8988T (cell line): ENCODE results near the gene PCNT.
"Not testable (repeated sequence)": the region's sequence is repeated elsewhere in the genome, so short reads cannot be mapped to it uniquely, and the experiment has no call there.

Source experiments
- DNase-seq: peaks from one replicate; pipeline ENCODE4 v3.0.0; 2011

Gene PCNT

DNA sequence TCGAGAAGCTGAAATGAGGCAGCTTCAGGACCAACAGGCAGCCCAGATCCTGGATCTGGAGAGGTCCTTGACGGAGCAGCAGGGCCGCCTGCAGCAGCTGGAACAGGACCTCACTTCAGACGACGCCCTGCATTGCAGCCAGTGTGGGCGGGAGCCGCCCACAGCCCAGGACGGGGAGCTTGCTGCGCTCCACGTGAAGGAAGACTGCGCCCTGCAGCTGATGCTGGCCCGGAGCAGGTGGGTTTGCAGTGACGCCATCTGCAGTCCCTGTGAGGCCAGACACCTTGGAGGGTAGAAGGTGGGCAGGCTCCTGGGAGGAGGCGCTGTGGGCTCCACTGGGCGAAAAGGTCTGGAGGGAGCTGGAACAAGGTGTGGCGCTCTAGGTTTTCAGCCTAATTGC is 39.7 kb downstream of the PCNT start:
- DNase-seq, result no peak

DNA sequence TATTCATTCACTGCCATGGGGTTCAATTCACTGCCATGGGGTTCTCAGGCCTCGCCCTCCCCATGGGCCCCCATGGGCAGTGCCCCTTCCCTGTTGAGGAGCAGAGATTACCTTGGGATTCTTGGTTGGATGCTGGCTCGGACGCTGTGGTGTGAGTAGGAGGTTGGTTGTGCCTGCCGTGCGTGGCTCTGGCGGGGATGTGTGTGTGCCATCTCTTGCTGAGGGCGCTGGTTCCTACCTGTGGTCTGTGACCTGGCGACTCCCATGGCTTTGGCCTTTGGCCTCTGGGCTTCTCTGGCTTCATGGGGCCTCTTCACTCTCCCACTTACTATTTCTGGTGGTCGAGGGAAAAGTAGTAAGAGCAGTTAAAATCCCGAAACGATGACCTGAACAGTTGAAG is 42.1 kb downstream of the PCNT start:
- no peak for DNase-seq

DNA sequence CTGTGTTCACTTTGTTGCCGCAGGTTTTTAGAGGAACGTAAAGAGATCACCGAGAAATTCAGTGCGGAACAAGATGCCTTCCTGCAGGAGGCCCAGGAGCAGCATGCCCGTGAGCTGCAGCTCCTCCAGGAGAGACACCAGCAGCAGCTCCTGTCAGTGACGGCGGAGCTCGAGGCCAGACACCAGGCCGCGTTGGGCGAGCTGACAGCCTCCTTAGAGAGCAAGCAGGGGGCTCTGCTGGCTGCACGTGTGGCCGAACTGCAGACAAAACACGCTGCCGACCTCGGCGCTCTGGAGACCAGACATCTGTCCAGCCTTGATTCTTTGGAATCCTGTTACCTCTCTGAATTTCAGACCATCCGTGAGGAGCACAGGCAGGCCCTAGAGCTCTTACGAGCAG is 42.6 kb downstream of the PCNT start:
- no peak for DNase-seq

DNA sequence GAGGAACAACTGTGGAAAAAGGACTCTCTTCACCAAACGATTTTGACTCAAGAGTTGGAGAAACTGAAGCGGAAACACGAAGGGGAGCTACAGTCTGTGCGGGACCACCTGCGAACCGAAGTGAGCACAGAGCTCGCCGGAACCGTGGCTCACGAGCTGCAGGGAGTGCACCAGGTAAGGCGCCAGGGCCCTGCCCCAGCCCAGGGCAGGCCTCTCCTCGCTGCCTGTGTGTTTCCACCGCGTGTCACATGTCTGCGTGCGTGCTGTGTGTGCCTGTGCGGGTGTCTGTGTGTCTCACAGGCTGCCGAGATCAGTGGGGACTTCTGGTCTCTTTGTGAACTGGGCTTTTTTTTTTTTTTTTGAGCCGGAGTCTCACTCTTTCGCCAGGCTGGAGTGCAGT is 43.0 kb downstream of the PCNT start:
- no peak for DNase-seq

DNA sequence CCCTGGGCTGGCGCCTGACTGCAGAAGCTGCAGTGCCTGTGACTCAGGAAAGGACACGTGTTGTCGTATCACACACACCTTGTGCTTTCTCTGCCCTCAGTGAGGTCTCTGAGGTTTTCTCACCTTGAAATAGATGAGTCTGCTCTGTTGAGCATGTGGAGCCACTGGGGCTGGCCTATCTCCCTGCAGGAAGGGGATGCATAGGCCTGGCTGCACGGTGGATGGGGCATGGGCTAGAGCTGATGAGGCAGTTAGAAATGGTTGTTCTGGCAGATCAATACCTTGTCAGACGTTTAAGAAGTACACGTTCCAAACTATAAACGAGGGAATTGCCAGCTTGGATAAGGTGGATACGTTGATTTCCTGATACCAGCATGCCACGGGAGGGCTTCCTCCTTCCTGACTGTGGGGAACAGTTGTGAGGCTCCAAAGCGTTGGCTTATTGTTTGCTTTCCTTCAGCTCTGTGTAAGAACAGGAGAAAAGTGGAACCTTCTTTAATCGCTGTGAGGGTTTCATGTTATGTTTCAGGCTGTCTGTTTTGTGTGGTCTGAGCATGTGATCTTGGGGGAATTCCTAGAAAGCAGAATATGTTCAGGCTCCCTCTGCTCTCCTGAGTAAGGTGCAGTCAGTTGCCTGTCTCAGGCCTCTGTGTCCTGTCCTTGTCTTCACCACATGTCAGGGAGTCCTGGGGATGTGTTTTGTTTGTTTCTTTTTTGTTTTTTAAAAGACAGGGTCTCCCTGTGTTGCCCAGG is 44.8 kb downstream of the PCNT start:
- DNase-seq, result no peak

- no peak for DNase-seq
Observed at GRCh38 chr21:46369520-46370235, 45.7 kb downstream of the PCNT start.

DNA sequence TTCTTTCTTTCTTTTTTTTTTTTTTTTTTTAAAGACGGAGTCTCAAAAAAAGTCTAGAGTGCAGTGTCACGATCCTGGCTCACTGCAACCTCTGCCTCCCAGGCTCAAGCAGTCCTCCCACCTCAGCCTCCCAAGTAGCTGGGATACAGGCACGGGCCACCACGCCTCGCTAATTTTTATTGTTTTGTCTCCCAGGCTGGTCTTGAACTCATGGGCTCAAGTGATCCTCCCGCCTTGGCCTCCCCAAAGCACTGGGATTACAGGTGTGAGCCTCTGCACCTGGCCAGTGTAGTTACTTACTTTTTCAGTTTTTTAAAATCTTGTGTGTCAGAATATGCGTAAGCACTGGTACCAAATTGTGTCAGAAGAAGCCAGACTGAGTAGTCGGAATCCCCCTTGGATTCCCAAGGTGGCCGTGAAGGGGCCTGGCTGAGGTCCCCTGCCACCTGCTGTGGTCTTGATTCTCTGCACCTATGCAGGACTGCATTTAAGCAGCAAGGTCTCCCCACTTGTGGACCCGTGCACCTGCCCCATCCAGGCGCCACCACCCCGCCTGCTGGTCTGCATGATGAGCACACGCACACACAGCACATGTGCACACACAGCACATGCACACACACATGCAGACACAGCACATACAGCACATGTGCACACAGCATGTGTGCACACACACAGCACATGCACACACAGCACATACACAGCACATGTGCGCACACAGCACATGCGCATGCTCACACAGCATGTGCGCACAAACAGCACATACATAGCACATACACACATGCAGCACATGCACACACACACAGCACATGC is 47.5 kb downstream of the PCNT start:
- no peak for DNase-seq

GRCh38 chr21:46372014-46372485 is 48.1 kb downstream of the PCNT start:
- DNase-seq, result no peak

DNA sequence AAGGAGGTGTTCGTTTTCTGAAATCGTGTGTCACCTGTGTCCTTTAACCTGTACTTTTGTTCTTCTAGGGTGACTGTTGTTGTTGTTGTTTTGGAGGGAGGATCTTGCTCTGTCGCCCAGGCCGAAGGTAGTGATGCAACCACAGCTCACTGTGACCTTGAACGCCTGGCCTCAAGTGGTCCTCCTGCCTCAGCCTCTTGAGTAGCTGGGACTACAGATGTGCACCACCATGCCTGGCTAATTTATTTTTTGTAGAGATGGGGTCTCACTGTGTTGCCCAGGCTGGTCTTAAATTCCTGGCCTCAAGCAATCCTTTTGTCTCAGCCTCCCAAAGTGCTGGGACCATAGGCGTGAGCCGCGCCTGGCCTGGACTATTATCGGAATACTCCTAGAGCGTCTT is 49.0 kb downstream of the PCNT start:
- not testable (repeated sequence) for DNase-seq

- no peak for DNase-seq
Observed at GRCh38 chr21:46374761-46375389, 50.9 kb downstream of the PCNT start.

DNA sequence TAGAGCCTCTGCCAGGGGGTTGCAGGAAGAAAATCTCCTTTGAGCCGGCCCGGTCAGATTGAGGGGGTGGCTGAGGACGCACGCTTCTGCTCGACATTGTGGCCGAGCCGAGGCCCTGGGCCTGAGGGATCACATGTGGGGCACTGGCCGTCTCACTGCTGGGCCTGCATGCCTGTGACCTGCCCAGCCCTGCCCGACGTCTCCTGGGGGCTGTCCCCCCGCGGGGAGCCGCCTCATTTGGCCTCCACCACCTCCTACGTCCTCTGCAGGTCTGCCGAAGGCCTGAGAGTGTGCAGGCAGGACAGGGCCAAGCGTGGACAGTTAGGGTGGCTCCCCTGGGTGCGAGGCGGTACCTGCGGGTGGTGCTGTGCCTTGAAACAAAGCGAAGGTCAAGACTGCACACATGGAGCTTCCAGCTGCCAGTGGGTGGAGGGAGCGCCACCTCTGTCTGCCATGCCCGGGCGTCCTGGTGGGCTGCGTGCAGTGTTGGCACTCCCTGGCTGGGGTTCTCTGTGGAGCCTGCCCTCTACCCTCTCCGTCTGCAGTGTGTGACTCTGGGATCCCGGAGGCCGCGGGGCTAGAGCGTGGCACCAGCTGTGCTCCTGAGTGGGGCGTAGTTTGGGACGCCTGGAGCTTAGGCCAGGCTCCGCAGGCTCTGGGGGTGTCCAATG is 51.7 kb downstream of the PCNT start:
- no peak for DNase-seq

GRCh38 chr21:46376231-46376628 is 52.3 kb downstream of the PCNT start:
- DNase-seq, result no peak

DNA sequence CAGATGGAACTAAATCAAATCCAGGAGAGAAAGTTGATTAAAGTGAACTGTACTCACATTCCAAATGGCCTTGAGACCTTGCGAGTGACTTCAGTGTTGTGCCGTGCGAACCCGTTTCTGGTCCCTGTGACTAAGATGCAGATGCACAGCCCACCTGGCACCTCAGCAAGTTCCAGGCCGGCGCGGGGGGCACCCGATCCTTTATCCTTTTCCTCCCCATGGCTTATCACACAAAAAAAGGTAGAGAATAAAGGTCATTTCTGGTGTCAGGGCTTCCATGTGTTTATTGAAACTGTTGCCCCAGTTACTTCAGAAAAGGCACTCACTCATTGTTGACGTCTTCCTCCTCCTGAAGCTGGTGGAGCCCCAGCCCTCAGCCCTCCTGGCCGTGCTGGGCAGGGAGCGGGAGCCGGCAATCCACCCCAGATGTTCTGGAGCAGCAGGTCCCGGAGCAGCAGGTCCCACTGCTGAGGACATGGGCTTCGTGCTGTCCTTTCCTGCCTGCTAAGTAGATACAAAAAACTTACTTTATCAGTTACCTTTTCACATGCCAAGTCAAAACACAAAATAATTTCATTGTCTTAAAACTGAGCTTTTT is 53.0 kb downstream of the PCNT start:
- DNase-seq, result no peak

- no peak for DNase-seq
Observed at GRCh38 chr21:46377789-46378188, 53.8 kb downstream of the PCNT start.

GRCh38 chr21:46379105-46379504 is 55.1 kb downstream of the PCNT start:
- DNase-seq, result no peak

GRCh38 chr21:46379691-46380090 is 55.7 kb downstream of the PCNT start:
- DNase-seq, result no peak

DNA sequence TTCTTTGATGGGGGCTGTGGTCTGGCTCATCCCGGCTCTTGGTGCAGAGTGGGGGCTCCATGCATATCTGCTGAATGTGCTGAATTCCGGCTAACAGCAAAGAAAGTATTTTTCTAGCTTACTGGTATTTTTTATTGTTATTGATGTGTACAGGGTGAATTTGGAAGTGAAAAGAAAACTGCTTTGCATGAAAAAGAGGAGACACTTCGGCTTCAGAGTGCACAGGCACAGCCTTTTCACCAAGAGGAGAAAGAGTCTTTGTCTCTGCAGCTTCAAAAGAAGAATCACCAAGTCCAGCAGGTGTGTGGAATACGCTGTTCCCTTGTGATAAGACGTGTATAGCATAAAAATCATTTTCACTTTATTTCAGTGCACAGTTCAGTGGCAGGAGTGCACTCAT is 57.6 kb downstream of the PCNT start:
- DNase-seq, result no peak

DNA sequence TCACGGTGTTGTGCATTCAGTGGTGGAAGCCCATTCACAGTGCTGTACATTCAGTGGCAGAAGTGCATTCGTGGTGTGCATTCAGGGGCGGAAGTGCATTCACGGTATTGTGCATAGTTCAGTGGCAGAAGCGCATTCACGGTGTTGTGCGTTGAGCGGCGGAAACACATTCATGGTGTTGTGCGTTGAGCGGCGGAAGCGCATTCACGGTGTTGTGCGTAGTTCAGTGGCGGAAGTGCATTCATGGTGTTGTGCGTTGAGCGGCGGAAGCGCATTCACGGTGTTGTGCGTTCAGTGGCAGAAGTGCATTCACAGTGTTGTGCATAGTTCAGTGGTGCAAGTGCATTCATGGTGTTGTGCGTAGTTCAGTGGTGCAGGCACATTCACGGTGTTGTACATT is 60.6 kb downstream of the PCNT start:
- DNase-seq, result no peak

DNA sequence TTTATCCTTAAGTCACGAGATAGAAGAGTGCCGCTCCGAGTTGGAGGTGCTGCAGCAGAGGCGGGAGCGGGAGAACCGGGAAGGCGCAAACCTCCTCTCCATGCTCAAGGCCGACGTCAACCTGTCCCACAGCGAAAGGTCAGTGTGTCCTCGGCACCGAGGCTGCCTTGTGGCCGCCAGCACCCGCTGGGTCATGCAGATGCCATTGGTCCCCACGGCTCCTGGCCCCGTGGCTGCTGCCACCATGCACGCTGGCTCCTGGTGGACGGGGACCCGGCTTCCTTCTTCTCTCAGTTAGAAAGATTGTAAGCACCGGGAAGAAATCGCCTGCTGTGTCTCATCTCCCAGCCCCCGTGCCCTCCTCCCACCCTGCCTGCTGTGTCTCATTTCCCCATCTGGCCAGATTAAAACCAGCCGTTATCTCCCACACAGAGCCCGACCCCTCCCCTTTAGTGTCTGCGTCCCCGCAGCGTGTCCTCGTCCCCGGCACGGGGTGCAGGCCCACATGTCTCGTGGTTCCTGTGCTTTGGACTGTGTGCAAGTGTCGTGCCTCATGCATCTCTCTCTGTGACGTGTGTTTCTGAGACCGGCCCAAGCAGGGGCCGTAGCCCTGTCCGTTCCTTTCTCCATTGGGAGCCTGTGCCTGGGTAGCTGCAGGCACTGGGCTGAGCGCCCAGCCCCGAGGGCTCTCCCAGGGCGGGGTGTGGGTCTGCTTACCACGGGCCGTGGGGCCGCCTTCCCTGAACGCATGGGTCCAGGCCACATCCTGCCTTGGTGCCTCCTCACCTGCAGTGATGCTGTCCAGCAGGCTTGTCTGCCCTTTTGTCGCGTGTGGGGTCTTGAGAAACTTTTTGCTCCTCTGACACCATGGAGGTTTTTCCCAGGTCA is 62.1 kb downstream of the PCNT start:
- no peak for DNase-seq

DNA sequence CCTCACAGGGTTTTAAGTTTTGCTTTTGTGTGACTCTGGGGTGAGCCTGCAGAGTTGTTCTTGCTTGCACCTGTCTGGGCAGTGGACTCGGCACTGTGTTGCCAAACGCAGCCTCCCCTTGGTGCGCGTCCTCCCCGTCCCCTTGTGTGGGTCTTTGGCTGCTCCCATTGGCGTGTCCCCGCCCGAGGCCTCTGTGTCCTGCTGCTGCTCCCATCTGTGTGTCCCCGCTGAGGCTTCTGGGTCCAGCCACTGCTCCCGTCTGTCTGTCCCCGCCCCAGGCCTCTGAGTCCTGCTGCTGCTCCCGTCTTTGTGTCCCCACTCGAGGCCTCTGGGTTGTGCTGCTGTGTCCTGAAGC is 62.8 kb downstream of the PCNT start:
- no peak for DNase-seq

DNA sequence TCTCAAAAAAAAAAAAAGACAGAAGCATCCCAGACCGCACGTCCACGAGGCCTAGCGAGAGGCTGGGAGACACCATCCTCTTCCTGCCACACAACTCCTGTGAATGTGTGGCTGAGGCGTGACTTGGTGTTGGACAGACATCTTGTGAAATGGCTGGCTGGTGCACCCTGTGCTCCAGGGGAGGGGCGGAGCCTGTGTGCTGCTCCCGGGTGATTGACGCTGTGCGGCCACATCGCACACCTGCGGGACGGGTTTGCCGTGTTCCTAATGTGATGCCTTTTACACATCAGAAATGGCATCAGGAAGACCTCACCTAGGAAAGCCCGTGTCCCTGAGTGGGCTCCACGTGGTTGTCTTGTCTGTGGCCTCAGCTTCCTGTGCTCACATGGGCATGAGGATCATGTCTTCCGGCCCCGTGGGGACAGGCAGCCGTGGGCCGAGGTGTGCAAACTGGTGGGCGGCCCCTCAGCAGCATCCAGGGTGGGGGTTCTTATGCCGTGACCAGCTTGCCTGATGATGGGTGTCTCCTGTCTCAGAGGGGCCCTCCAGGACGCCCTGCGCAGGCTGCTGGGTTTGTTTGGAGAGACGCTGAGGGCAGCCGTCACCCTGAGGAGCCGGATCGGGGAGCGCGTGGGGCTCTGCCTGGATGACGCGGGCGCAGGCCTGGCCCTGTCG is 64.4 kb downstream of the PCNT start:
- no peak for DNase-seq
